ENCODE data around the gene HMBS. TPM values are rescaled to one million over a fixed set of nuclear protein-coding genes. Genes with fewer than 3 reads are reported as not detected.
A peak's percentile ranks its signal among the peaks of the same experiment; 100 is the strongest.
"Not testable (repeated sequence)": the region's sequence is repeated elsewhere in the genome, so short reads cannot be mapped to it uniquely, and the experiment has no call there.

HMBS gene
- total RNA-seq, 4 donors from 2014 or later = 6.7 to 18.3 (median 10.6) TPM

DNA sequence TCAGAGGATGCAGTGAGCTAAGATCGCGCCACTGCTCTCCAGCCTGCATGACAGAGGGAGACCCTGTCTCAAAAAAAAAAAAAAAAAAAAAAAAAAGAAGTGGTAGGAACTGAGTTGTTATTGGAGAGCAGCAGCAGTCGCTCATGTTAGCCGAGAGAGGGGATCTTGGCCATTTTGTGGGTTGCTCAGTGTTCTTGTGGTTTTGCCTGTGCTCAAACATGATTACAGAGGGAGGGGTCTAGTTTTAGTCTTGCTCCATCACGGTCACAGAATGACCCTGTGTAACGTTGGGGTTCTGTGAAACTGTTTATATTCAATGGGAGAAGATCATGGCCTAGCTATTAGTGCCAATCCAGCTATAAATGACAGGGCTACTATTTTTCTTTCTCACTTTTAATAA is 15.0 kb downstream of the HMBS start:
- Histone ChIP-seq H3K27me3 (no peaks in the 10 kb centered on the region), H3K36me3 (peaks cover 0 to 24% (median 10%) of the 10 kb centered on the region in 3 donors), H3K9me3 (no peaks in the 10 kb centered on the region), H3K4me3 (no peak overlapping the region), H3K27ac (no peak overlapping the region), H3K4me1 (peaks cover 0 to 42% (median 24%) of the 10 kb centered on the region in 4 donors)
- no peak for TF ChIP-seq EP300 (IDR thresholded peaks at IDR 0.05)
- no peak for DNase-seq (ENCODE audit: low spot score in 2 of 2)
- WGBS, 2 donors = 77 to 79% methylated on average over 6 of the region's 6 CpGs

DNA sequence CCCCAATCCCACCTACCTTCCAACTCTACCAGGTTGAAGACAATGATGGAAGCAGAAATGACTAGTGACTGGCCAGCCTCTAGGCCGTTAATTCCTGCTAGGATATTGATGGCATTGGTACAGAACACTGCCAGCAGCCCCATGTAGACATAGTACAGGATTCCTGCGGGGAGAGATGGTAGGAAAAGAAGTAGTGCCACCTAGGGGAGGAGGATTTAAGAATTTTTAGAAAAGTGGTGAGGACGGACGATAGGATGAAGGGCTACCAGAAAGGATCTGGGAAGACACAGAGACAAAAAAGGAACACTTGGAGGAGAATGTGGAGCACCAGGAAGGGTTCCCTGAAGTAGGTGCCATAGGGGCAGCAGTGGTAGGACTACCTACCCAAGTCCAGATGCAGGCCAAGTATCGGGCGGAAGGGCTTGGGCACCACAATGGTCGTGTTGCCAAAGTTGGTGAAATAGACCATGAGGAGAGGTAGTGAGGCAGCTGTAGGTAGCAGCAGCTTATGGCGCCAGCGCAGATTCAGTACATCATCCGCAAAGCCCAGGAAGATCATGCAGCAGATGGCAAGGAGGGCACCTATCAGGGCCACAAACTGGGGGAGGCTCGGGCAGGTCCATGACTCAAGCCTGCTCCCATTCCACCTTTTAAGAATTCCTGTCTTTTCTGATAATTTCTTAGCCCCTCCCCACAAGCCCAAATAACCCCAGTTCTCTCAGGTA is 15.7 kb downstream of the HMBS start:
- Histone ChIP-seq H3K27ac (peak overlapping the region in 1 of 4 donors; percentile 93), H3K27me3 (no peaks in the 10 kb centered on the region), H3K4me3 (peak overlapping the region; percentile 74 to 88 (median 77)), H3K9me3 (no peaks in the 10 kb centered on the region), H3K4me1 (peaks cover 0 to 42% (median 24%) of the 10 kb centered on the region in 4 donors), H3K36me3 (peaks cover 0 to 24% (median 10%) of the 10 kb centered on the region in 3 donors)
- WGBS, 2 donors = 44 to 48% methylated on average over 11 of the region's 11 CpGs
- TF ChIP-seq EP300 (IDR thresholded peaks at IDR 0.05) (no peak), POLR2A (IDR thresholded peaks at IDR 0.05) (no peak)
- TF ChIP-seq, protein P1, sequence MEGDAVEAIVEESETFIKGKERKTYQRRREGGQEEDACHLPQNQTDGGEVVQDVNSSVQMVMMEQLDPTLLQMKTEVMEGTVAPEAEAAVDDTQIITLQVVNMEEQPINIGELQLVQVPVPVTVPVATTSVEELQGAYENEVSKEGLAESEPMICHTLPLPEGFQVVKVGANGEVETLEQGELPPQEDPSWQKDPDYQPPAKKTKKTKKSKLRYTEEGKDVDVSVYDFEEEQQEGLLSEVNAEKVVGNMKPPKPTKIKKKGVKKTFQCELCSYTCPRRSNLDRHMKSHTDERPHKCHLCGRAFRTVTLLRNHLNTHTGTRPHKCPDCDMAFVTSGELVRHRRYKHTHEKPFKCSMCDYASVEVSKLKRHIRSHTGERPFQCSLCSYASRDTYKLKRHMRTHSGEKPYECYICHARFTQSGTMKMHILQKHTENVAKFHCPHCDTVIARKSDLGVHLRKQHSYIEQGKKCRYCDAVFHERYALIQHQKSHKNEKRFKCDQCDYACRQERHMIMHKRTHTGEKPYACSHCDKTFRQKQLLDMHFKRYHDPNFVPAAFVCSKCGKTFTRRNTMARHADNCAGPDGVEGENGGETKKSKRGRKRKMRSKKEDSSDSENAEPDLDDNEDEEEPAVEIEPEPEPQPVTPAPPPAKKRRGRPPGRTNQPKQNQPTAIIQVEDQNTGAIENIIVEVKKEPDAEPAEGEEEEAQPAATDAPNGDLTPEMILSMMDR (IDR thresholded peaks at IDR 0.05) = peak in 1 of 5 experiments; percentile 13
- DNase-seq (ENCODE audit: low spot score in 2 of 2) = no peak

DNA sequence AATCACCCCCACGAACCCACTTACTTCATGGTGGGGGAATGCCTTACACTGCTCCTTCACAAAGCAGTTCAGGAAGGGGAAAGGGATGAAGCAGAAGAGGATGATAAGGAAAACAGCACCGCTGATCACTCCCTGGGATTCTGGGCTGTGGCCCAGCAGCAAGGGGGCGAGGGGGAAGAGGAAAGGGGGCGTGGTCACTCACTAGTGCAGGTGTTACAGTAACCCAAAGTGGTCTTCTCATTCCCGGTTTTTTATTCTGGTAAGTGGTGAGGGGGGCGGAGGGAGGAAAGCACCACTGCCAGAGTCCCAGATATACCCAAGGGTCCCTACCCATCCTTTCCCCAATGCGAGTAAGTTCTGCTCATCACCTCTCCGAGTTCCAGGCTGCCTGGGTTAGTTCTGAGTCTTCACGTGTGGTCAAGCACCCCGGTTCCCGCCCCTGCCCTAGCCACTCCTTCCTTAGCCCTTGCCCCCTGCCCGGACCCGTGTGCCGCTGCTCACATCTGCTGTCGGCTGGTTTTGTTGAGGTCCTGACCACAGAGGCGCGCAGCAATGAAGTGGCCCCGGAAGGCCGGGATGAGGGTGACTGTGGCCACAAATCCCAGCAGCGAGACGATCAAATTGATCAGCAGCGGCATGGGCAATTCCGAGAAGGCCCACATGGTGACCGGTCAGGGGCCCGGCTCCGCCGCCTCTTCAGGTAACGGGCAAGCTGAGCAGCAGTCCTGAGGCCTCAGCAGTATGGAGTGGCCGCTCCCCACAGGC is 16.5 kb downstream of the HMBS start:
- no peak for DNase-seq (ENCODE audit: low spot score in 2 of 2)
- peaks cover 0 to 21% (median 10%) of the 10 kb centered on the region in 3 donors for H3K36me3 ChIP-seq
- no peak for TF ChIP-seq POLR2A (IDR thresholded peaks at IDR 0.05)
- TF ChIP-seq, protein P1 (IDR thresholded peaks at IDR 0.05) = no peak
- no peak for TF ChIP-seq EP300 (IDR thresholded peaks at IDR 0.05)
- 0 to 2% methylated on average over 19 to 28 of the region's 29 CpGs for WGBS, 2 donors
- peak overlapping the region; percentile 85 to 96 (median 90) for H3K27ac ChIP-seq
- H3K4me1 ChIP-seq = peaks cover 0 to 38% (median 21%) of the 10 kb centered on the region in 4 donors
- H3K9me3 ChIP-seq = no peaks in the 10 kb centered on the region
- peak overlapping the region; percentile 74 to 88 (median 77) for H3K4me3 ChIP-seq
- H3K27me3 ChIP-seq = no peaks in the 10 kb centered on the region

DNA sequence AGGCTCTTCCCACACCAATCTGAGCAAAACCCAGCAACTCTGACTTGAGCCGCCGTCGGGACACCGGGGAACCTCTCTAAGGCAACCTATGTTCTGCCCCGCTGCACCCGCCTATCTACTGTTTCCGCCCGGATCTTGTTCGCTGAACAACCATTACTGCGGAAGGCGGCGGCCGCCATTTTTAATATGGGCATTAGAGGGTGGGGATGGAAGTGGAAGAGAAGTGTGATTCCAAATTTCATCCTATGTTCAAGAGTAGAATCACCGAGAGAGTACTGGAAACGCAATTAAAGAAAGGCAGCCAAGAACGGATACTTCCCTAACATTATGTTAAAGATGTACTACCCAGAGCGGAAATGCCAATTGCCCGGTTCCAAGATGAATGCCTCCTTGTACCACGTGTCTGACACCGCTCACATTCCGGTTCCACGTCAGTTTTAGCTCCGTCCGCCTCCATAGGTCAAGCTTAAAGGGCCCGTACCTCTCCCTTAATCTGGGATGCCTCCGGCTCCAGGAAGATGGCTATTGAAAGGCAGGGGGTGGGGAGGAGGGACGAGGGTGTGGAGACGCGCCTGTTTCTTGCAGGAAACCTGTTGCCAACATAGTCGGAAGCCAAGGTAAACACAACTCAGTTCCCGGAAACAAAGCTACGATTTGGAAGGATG is 17.2 kb downstream of the HMBS start, which contains the start of gene DPAGT1:
DPAGT1 (minus strand) TSS at position 95 of the 665 bp plus-strand sequence. CDS start 198 bp downstream, outside the sequence.
- peak in 1 of 2 donors; percentile 40 for TF ChIP-seq POLR2A (IDR thresholded peaks at IDR 0.05)
- peak; percentile 34 to 81 for TF ChIP-seq EP300 (IDR thresholded peaks at IDR 0.05)
- TF ChIP-seq, protein P1 (IDR thresholded peaks at IDR 0.05) = no peak
- Histone ChIP-seq H3K4me1 (peaks cover 0 to 44% (median 27%) of the 10 kb centered on the region in 4 donors), H3K9me3 (no peaks in the 10 kb centered on the region), H3K4me3 (peak within 1 kb of the TSS; percentile 74 to 88 (median 77)), H3K27ac (peak within 1 kb of the TSS; percentile 85 to 96 (median 90)), H3K36me3 (peaks cover 0 to 14% (median 10%) of the 10 kb centered on the region in 3 donors), H3K27me3 (no peaks in the 10 kb centered on the region)
- DNase-seq (ENCODE audit: low spot score in 2 of 2) = peak; percentile 77 to 90
- WGBS, 2 donors = 0 to 1% methylated on average over 31 to 32 of the region's 32 CpGs

DNA sequence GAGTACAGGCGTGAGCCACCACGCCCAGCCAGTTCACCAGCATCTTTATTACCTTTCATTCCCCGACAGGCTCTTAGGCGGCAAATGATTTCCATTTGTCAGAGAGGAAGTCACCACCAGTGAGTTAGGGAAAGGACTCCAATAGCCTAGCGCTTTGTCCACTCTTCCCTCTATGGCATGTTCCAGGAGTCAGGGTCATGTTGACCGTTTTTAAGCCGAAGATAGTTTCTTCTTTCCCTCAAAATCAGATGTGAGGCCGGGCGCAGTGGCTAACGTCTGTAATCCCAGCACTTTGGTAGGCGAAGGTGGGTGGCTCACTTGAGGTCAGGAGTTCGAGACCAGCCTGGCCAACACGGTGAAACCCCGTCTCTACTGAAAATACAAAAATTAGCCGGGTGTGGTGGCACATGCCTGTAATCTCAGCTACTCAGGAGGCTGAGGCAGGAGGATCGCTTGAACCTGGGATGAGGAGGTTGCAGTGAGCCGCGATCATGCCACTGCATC is 18.5 kb downstream of the HMBS start:
- WGBS, 2 donors = 83 to 86% methylated on average over 15 to 18 of the region's 18 CpGs
- Histone ChIP-seq H3K27ac (peak overlapping the region; percentile 85 to 96 (median 90)), H3K4me3 (peak overlapping the region in 1 of 4 donors; percentile 78), H3K4me1 (peaks cover 0 to 49% (median 30%) of the 10 kb centered on the region in 4 donors)
- DNase-seq (ENCODE audit: low spot score in 2 of 2); H3K9me3 ChIP-seq; H3K36me3 ChIP-seq; H3K27me3 ChIP-seq: not testable (repeated sequence)

Measured in tibial nerve (tissue), 4 donors.